Measurements from ENCODE around the gene IL20RB.

GRCh38 chr3:137041686-137042085, 83.9 kb downstream of the IL20RB start:
- no peak for TF ChIP-seq CTCF (IDR thresholded peaks at IDR 0.05)
- TF ChIP-seq POLR2A (IDR thresholded peaks at IDR 0.05): no peak
- TF ChIP-seq EP300 (IDR thresholded peaks at IDR 0.05; ENCODE audit: low read depth): no peak
- no peak for TF ChIP-seq POLR2AphosphoS5 (IDR thresholded peaks at IDR 0.05)

All from transverse colon (tissue), 4 donors.